Fibroblast of peridontal ligament (primary cell): ENCODE data around the gene ITSN1.
"Not testable (repeated sequence)": the region's sequence is repeated elsewhere in the genome, so short reads cannot be mapped to it uniquely, and the experiment has no call there.

Source experiments
- DNase-seq: peaks from one replicate; pipeline ENCODE4 v3.0.0-alpha.2; 2010; ENCODE audit errors: extremely low read depth

Gene ITSN1

DNA sequence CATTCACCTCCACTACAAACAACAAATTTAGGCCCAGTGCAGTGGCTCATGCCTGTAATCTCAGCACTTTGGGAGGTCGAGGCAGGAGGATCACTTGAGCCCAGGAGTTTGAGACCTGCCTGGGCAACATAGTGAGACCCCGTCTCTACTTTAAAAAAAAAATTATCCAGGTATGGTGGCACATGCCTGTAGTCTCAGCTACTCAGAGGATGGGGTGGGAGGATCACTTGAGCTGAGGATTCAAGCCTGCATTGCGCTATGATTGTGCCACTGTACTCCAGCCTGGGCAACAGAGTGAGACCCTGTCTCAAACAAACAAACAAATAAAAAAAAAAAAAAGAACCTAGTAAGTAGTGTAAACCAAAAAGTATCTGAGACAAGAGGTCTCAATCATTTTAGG is 86.8 kb downstream of the ITSN1 start:
- DNase-seq: not testable (repeated sequence)

DNA sequence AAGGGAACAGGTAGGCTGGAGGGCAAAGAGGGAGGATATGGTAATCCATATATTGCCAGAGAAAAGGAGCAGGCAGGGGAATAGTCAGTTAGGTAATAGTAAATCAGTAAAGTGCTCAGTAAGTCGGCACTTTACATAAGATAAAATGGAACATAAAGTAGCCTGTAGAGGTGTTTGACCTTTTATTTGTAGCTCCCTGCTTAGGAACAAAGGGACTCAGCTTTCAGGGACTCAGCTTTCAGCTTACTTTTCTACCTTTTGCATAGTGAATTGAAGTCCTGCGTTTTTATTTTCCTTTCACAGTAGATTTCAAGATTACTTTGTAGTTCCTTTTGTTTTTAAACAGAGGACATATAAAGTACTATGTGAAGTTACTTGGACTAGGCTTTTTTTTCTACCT is 87.3 kb downstream of the ITSN1 start:
- no peak for DNase-seq

DNA sequence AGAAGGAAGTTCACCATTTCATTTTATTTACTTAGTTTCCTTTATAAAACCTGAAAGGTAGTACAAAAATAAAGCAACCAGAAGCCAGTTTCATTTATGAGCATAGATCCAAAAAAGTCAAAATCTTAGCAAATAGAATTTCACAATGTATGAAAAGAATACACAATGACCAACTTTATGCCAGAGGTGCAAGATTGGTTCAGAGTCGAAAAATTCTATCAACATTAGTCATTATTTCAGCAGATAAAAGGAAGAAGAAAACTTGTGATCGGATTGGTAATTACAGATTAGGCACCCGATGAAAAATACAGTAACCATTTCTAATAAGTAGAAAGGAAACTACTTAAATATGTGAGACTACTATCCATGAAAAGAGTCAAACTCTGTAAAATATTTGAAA is 89.1 kb downstream of the ITSN1 start:
- DNase-seq: no peak

DNA sequence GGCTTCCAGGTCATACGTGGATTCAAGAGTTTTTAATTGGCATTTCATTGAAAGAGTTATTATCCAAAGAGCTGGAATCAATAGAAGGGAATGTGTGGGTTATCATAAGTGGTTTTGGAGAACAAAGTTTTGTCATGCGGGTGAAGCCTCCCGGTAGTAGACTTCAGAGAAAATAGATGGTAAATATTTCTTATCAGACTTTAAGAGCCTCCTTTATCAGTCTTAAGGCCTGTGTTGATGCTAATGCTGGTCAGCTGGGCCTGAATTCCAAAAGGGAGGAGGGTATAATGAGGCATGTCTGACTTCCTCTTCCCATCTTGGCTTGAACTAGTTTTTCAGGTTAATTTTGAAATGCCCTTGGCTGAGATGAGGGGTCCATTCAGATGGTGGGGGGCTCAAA is 89.7 kb downstream of the ITSN1 start:
- DNase-seq: no peak

DNA sequence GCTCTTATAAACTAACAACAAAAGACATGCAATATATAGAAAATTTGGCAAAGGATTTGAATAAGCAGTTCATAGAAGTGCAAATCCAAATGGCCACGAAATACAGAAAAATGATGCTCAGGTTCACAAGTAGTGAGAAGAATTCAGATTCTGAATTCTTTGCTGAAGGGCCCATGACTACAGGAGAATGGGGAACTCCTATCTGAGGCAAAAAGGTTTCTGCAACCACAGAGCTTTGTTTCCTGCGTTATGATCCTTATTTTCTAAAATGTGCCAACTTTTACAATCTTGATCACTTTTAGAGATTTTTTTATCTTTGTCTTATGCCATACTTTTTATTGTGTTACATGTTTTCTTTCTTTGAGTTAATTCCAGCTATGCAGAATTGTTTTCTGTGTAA is 91.3 kb downstream of the ITSN1 start:
- no peak for DNase-seq

DNA sequence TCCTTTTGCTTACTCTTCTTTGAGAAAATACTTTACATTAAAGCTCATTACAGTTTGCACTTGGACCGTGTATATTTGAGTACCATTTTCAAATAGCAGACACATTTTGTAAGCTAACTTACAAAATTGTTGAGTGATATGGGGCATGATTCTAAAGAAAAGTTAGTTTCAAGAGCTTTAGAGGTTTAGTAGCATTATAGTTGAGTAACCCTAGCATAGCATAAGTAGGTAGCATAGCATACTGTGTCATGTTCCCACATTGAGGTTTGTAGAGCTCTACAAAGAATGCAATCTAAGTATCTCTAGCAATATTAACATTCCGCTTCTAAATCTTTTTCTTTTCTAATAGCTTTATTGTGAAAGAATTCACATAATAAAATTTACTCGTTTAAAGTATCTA is 92.0 kb downstream of the ITSN1 start:
- peak; percentile 56 for DNase-seq

DNA sequence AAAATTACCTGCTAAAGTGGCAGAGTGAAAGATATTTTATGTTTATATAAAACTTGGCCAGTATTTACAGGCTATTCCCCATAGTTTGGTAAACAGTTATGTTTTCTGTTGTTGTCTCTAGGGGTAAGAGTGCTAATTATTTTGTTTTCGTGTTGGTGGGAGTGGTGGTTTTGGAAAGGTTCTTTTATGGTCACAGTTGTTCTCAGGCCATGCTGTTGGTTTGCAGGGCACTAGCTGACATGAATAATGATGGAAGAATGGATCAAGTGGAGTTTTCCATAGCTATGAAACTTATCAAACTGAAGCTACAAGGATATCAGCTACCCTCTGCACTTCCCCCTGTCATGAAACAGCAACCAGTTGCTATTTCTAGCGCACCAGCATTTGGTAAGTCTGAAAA is 92.5 kb downstream of the ITSN1 start:
- DNase-seq: no peak

DNA sequence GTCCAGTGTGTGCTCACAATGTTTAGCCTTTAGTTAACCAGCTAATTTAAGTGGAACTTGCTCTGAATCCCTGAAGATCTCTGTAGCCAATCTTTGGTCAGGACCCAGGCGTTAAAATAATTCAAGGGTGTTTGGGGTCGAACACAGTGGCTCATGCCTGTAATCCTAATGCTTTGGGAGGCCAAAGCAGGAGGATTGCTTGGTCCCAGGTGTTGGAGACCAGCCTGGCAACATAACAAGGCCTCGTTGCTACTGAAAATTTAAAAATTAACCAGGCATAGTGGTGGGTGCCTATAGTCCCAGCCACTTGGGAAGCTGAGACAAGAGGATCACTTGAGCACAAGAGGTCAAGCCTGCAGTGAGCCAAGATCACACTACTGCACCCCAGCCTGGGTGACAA is 94.3 kb downstream of the ITSN1 start:
- no peak for DNase-seq

DNA sequence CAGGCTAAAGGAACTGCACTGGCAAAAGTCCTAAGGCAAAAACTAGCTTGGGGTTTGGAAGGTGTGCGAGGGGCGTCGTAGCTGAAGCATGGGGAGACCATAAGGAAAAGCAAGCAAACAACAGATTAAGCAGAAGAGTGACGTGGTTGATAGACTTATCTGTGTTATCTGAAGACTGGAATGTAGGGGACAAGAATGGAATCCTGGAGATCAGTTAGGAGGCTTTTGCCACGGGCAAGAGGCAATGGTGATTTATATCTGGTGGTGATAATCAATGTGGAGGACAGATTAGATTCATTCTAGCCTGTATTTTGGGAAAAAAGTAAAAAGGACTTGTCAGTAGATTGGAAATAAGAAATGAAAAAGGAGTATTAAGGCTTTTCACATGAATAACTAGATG is 97.4 kb downstream of the ITSN1 start:
- DNase-seq: no peak

DNA sequence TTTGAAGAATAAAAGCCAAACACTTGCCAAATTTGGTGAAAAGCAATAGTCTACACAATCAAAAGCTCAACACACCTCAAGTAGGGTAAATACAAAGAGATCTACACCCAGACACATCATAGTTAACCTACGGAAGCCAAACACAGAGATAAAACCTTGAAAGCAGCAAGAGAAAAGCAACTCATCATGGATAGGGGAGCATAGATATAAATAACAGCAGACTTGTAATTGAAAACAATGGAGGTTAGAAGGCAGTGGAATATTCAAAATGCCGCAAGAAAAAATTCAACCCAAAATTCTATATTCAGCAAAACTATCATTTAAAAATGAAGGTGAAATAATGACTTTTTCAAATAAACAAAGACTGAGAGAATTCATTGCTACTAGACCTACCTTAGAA is 105.1 kb downstream of the ITSN1 start:
- DNase-seq: no peak

DNA sequence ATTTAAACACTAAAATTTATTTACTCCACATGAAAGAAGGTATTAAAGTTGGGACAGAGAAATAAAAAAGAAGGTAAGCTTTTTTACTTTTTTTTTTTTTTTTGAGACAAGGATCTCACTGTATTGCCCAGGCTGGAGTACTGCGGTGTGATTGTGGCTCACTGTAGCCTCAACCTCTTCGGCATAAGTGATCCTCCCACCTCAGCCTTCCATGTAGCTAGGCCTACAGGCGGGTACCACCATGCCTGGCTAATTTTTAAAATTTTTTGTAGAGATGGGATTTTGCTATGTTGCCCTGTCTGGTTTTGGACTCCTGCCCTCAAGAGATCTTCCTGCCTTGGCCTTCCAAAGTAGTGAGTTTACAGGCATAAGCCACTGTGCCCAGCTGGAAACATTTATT is 106.6 kb downstream of the ITSN1 start:
- DNase-seq: no peak

DNA sequence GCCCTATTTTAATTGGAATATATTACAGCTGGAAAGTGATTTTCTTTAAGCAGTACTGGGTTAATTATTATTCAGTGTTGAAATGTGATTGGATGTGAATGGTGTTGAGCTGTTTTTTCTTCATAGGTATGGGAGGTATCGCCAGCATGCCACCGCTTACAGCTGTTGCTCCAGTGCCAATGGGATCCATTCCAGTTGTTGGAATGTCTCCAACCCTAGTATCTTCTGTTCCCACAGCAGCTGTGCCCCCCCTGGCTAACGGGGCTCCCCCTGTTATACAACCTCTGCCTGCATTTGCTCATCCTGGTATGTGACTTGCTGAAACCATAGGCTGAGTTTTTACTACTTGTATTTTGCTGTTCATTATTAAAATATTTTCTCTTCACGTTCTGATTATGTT is 107.7 kb downstream of the ITSN1 start:
- no peak for DNase-seq

DNA sequence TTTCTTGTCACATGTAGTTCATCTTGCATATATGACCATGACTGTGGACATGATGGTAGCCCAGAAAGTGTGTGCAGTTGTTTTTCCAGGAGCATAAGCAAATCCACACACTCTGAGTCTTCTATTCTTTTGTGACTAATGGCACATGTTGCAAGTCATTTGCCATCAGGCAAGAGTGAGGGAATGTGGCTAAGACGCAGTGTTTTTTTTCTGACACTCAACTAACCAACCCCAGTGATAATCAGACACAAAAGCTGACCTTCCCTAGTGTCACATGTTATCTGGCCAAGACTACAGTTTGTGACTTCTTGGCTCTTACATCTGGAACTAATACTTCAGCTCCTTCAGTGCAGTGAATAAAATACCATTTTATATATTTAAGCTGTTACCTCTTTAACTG is 108.8 kb downstream of the ITSN1 start:
- peak; percentile 39 for DNase-seq

DNA sequence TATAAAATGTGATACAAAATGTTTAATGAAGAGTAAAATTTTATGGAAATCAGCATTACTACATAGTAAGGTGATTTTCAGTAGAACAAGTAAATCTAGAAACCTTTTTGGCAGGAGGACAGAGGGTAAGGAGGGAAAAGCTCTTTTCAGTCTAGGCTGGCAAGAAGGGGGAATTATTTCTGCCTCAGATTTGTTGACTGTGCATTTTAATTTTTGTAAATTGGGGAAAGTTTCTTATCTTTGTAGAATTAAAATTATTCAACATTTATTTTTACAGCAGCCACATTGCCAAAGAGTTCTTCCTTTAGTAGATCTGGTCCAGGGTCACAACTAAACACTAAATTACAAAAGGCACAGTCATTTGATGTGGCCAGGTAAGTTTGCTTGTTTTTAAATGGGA is 109.2 kb downstream of the ITSN1 start:
- no peak for DNase-seq

DNA sequence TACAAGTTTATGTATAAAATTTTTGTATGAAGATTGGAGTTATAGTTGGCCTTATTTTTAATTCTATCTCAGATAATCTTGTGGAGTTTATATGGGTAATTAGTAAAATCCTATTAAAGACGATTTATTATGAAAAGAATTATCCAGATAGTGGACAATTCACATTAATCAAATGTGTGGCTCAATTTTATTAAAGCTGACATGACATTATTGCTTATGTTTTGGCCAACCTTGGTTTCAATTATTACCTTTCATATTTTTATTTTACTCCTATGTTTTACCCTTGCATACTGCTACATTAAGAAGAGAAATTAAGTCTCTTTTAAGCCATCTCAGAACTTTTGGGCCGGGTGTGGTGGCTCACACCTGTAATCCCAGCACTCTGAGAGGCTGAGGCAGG is 110.0 kb downstream of the ITSN1 start:
- DNase-seq: no peak

DNA sequence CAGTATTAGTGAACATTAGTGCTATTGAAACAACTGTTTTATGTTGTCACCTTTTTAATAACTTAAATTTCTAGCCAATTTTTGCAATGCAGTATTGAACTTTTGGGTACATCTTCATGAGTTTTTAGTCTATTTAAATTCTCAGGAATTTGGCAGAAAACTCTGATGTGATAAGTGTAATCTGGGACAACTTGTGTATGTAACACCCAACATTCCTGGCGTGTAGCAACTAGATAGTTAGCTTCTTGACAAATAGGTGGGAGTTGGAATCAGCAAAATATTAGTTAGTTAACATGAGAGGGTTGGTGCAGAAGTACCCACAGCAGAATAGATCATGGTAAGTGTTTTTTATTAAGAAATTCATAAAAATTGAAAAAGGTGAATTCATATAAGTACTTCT is 111.6 kb downstream of the ITSN1 start:
- no peak for DNase-seq

DNA sequence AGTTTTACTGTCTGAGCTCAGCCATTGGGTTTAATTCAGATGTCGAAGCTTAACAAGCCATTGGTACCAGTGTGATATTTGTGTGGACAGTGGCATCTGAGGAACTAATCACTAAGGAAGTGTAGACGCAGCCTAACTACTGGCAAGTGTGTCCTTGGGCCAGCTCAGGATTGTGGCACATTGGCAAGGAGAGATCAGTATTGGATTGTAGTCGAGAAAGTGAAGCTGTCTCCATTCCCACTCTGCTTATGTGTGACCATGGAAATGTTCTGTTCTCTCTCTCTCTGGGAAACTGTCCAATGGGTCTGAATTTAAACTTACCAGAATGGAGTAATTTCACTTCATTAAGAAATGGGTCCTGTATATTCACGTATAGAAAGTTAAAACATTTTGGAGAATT is 112.2 kb downstream of the ITSN1 start:
- no peak for DNase-seq

DNA sequence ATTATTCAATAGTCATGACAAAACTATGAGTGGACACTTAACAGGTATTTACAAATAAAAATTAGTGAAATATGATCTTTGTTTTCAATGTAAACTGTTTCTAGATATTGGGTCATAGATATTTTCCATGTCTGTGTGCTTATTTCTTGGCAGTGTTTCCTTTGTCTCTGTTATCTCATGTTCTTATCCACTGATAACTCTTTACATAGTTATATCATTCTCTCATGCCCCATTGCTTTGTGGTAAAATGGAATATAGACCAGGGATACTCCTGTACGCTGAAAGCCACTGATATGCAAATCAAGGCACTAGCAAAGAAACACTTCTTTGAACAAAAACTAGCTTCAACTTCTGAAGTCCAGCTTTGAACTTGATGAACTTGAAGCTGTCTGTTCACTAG is 113.1 kb downstream of the ITSN1 start:
- no peak for DNase-seq

DNA sequence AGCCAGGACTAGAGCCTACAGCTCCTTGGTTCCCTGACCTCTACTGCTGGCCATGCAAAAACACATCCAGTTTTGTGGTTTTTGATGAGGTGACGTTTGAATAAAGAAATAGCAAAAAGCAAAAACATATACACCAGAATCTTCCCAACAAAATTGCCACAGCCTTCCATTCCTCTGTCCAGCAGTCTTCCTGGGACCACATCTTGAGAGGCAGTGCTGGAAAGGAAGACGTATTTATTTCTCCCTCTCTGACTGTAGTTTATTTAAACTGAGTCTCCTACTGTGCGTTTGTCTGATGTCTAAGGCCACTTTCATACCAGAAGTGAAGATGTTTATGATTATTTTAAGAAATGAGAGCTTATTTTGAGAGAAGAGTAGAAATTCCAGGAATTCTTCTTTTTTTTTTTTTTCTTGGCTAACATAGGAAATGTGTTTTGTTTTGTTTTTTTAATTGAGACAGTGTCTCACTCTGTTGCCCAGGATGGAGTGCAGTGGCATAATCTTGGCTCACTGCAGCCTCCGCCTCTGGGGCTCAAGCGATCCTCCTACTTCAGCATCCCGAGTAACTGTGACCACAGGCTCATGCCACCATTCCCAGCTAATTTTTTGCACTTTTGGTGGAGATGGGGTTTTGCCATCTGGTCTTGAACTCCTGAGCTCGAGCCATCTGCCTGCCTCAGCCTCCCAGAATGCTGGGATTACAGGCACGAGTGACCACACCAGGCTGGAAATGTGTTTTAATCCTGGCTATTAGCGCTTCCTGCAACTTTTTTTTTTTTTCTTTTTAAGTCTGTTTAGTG is 118.5 kb downstream of the ITSN1 start:
- DNase-seq: peak; percentile 91

DNA sequence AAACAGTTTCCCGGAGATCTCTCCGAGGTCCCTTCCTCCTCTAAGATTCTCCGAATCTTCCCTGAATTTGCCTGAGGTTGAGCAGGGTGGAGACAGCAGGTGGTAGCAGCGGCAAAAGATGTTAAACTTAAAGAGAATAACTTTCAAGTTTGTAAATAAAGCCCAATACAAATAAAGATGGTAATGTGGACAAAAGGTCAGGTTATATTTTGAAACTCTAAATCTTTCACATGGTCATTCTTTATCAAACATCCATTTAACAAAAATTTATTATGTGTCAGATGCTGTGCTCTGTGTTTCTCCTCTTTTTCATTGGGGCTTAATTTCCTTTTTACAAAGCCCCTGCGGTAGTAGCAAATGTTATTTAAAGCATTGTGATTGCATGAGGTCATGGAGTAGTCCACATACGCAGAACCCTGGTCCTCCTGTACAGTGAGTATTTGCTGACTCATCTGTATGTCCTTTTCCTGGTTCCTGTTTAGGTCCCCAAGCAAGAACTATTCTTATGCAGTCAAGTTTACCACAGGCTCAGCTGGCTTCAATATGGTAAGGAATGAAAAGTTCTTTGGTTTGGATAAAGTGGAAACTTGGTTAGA is 119.2 kb downstream of the ITSN1 start:
- DNase-seq: peak; percentile 99

DNA sequence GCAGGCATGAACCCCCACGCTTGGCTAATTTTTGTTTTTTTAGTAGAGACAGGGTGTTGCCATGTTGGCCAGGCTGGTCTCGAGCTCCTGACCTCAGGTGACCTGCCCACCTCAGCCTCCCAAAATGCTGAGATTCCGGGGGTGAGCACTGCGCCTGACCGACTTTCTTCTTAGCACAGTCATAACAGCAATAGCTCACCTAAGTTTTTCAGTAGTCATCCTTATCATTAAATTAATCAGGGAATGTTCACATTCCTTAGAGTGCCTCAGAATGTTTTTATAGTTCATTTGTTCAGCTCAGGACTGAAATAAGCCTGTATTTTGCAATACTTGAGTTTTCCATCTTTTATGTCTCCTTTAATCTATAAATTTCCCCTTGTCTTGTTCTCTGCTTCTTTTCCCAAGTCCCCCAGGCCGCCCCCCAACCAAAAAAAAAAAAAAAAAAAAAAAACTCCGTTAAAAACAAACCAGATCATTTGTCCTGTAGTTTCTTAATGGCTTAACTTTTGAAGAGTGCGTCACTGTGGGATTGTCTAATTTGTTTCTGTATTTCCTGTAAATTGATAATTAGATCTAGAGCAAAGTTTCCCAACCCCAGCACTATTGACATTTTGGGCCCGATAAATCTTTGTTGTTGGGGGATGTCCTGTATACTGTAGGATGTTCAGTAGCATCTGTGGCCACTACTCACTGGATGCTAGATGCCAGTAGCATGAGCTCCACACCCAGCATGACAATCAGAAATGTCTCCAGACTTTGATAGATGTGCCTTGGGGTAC is 120.7 kb downstream of the ITSN1 start:
- no peak for DNase-seq

DNA sequence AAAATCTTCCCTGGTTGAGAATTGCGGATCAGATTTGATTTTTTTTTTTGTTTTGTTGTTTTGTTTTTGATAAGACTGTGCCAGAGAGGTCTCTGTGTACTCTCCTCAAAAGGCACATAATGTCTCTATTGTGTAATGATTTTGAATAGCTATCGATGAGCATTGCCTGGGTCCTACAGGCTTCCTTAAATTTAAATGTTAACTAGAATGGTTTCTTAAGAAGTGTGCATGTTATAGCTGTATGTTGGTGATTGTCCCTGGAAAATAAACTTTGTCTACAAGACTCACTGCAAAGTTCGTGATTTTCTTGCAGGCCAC is 121.2 kb downstream of the ITSN1 start:
- no peak for DNase-seq

DNA sequence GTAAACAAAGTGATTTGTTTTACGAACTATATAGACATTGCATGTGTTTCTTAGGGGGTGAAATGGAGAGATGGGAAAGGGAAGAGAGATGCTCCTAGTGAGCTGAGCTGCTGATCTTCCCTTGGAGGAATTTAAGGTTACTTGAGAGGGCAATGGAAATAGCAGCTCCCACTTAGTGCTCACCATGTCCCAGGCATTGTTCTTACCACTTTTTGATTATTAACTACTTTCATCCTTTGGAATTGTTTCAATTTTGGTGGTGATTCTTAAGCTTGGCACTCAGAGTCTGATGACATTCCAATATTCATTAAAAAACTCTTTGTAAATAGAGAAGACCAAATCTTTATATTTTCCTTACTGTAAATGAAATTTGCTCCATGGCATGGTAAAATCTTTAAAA is 124.9 kb downstream of the ITSN1 start:
- DNase-seq: peak; percentile 38
